ENCODE data around the gene MED23.
A peak's percentile ranks its signal among the peaks of the same experiment; 100 is the strongest.
"Not testable (repeated sequence)": the region's sequence is repeated elsewhere in the genome, so short reads cannot be mapped to it uniquely, and the experiment has no call there.

MED23 gene

GRCh38 chr6:131572686-131573415, 55.2 kb downstream of the MED23 start, which contains the start of gene ARG1:
Gene ARG1, plus strand, starts transcription at chr6:131573226. Its CDS starts 57 bp downstream, at chr6:131573283.
- ATAC-seq, result no peak

- ATAC-seq, result no peak
Measured at GRCh38 chr6:131568726-131569125, 59.3 kb downstream of the MED23 start.

DNA sequence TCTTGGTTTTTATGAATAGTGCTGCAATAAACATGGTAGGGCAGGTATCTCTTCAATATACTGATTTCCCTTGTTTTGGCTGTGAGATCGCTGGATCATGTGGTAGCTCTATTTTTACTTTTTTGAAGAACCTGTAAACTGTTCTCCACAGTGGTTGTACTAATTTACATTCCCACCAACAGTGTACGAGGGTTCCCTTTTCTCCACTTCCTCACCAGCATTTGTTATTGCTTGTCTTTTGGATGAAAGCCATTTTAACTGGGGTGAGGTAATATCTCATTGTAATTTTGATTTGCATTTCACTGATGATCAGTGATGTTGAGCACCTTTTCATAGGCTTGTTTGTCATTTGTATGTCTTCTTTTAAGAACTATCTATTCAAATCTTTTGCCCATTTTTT, 63.0 kb downstream of the MED23 start:
- ATAC-seq, result no peak

DNA sequence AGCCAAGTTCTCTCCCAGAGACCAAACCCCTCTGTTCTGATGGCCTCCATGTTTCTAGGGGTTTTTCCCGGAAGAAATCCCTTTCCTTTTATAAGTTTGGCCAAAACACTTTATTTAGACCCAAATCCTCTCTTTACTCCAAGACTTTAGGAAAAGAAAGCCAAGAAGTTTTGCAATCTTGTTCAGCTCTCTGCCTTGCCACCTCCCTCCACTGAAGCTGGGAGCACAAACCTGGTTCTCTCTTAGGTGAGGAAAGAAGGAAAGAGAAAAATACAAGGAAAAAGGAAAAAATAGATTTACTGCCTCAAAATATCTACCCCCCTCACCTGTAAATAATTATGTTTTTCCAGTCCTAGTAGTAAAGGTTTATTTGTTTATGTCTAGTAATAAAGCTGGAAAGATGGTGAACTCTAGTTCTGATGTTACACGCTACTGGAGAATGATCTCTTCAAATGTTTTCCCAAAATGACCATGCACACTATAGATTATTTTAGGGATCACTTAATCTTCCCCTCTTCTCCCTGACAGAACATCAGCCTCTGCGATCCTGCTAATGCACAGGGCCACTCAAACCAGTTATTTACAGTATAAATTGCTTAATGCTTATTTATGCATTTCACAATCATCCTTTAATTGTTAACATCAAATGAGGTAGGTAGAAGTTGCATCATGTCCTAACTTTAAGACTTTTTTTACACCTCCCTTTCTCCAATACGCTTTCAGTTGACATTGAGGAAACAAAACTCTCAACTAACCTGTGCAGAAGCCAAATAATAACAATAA, 65.9 kb downstream of the MED23 start:
- no peak for ATAC-seq

DNA sequence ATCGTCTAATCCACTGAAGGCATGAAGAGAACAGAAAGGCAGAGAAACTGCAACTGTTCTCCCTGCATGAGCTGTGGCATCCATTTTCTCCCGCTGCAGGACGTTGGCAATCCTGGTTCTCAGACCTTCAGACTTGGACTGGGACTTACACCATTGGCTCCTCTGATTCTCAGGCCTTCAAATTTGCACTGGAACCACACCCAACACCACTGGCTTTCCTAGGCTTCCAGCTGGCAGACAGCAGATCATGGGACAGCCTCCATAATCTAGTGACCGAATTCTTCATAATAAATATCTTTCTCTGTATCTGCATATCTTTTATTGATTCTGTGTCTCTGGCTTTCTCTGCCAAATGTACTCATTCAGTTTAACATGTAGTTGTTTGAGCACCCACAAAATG, 69.1 kb downstream of the MED23 start:
- ATAC-seq, result no peak

DNA sequence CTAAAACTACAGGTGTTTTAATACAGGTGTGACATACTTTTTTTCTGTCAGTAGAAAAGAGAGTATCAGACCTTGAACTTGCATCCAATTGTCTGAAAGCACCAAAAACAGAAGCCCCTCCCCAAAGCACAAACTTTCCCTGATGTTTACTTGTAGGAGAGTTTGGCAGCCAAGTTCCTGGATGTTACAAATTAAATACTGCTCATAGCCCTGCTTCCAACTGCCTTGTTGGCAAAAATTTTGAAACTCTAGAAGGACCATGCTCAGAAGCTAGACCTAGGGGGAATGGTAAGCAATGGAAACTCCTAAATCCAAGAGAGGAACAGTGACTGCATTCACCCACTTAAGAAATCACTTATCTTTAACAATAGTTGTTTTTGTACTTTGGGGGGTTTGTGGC, 72.0 kb downstream of the MED23 start:
- no peak for ATAC-seq

DNA sequence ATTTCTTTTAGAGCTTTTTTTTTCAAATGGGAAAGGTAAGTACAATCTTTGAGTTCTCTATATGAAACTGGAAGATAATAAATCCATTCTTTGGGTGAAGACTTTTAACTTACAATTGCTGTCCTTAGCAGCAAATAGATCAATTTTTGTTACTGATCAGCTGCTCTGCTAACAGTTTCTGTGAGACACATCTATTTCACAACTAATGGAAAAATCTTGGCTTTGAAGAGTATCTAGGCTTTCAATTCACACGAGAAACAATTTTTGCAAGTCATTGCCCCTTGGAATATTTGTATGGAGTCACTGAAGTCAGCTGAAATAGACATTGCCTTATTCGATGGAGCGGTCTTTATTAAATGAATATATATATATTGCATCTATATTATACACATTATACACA, 75.5 kb downstream of the MED23 start:
- ATAC-seq, result no peak

DNA sequence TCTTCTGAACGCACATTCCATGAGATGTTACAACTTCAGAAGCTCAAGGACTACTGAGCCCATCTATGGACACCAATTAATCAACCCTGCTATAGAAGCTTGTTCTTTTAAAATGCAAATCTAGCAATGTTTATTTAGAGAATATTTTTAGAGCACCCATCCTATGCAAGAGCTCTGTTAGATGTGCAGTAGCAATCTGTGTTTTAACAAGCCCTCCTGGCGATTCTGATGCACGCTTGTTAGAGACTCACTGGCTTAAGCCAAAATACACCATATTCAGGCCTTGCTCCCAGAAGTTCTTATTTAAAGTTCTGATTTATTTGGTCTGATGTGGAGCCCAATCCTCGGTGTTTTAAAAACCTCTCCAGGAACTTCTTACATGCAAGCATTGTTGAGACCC, 76.1 kb downstream of the MED23 start:
- no peak for ATAC-seq

GRCh38 chr6:131549811-131550210, 78.2 kb downstream of the MED23 start:
- no peak for ATAC-seq

DNA sequence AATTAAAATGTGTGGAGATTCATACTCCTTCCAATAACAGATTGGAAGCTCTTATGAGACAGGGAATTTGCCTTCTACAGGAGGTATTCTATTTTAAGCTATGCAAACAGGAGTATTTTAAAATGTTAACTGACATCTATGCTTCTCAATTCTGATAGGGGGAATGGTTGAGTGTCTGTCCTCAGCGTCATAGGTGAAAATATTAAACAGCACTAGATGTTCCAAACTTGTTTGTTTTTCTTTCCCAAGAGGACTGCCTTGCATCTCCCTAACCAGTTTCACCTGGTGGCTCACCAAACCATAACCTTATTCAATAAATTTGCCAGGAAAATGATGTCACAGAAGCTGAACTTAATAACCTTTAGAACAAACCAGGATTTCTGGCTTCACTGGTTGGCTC, 79.6 kb downstream of the MED23 start:
- ATAC-seq, result no peak

DNA sequence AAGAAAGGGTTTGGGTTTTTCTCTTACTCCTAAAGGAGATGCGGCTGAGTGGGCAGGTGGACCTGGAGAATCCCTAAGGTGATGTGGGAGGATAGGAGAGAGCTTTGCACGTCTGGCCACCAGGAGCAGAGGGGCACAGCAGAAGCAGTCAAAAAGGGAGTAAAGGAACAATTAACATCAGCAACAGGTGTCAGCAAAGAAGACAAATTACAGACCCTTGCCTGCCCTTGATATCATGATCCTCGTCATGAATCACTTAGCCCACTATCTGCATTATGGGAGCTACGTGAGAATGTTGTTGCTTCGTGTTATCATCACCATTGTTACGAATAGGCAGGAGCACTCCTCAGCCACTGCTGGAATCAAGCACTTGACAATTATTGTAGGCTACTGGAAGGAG, 80.6 kb downstream of the MED23 start:
- ATAC-seq, result no peak

DNA sequence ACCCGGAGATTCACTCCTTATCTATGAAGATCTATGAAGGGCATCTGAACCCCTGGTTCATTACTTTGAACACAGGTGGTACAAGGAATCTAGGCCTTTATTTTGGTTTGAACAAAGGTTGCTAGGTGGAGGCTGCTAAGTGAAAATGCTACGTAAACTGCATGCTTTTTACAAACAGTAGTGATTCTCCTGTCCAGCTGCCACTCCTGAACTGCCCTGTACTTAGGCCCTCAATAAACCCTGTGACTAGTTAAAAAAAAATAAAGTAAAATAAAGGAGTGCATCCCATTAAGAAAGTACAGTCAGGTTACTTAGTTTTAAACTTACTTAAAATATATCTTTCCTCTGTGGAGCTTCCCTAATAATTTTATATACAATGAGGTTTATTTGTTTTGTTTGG, 82.7 kb downstream of the MED23 start:
- ATAC-seq, result no peak

DNA sequence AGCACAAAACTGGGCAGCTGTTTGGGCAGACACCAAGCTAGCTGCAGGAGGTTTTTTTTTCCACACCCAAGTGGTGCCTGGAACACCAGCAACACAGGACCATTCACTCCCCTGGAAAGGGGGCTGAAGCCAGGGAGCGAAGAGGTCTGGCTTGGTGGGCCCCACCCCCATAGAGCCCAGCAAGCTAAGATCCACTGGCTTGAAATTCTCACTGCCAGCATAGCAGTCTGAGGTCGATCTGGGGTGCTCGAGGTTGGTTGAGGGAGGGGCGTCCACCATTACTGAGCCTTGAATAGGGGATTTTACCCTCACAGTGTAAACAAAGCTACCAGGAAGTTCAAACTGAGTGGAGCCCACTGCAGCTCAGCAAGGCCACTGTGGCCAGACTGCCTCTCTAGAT, 89.4 kb downstream of the MED23 start:
- ATAC-seq, result not testable (repeated sequence)

- ATAC-seq, result peak; percentile 93 to 94
Measured at GRCh38 chr6:131532580-131533039, 95.4 kb downstream of the MED23 start.

GRCh38 chr6:131531681-131532080, 96.4 kb downstream of the MED23 start:
- ATAC-seq, result not testable (repeated sequence)

GRCh38 chr6:131530936-131531335, 97.1 kb downstream of the MED23 start:
- not testable (repeated sequence) for ATAC-seq

DNA sequence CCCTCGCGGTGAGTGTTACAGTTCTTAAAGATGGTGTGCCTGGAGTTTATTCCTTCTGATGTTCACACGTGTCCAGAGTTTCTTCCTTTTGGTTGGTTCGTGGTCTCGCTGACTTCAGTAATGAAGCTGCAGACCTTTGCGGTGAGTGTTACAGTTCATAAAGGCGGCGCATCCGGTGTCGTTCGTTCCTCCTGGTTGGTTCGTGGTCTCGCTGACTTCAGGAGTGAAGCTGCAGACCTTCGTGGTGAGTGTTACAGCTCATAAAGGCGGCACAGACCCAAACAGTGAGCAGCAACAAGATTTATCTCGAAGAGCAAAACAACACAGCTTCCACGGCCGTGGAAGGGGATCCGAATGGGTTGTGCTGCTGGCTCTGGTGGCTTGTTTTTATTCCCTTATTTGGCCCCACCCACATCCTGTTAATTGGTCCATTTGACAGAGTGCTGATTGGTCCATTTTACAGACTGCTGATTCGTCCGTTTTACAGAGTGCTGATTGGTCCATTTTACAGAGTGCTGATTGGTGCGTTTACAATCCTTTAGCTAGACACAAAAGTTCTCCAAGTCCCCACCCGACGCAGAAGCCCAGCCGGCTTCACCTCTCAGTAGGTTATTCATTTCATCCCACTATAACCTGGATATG, 103.2 kb downstream of the MED23 start:
- peak in 1 of 2 donors; percentile 10 for ATAC-seq

- no peak for ATAC-seq
Measured at GRCh38 chr6:131523988-131524673, 103.9 kb downstream of the MED23 start.

Measured in activated CD4-positive, CD25-positive, alpha-beta regulatory T cell treated with anti-CD3 and anti-CD28 coated beads, Interleukin-2, amount 50 U/mL, for 24 hours (primary cell).